Chondrocyte (in vitro differentiated cells): ENCODE measurements around the gene CEACAM7. TPM values are rescaled to one million over a fixed set of nuclear protein-coding genes. Genes with fewer than 3 reads are reported as not detected.

Experiments used
- DNase-seq: peaks from one replicate; pipeline ENCODE4 v3.0.0; 2021; ENCODE audit warnings: mixed read lengths, low spot score
- H3K27ac Mint-ChIP-seq: one replicate; pipeline ENCODE4 v1.8.0; 2021; ENCODE audit warnings: mild to moderate bottlenecking, moderate library complexity, mixed read lengths; ENCODE audit not compliant: unreplicated experiment
- H3K27me3 Mint-ChIP-seq: 2 replicates; pipeline ENCODE4 v1.8.0; 2021; ENCODE audit warnings: low read depth, mixed read lengths
- H3K36me3 Mint-ChIP-seq: 2 replicates; pipeline ENCODE4 v1.8.0; 2021; ENCODE audit warnings: low read depth, mixed read lengths
- H3K4me1 Mint-ChIP-seq: 2 replicates; pipeline ENCODE4 v1.8.0; 2021; ENCODE audit warnings: low read depth, mild to moderate bottlenecking, mixed read lengths
- H3K4me3 Mint-ChIP-seq: one replicate; pipeline ENCODE4 v1.8.0; 2021; ENCODE audit warnings: mild to moderate bottlenecking, moderate library complexity, mixed read lengths; ENCODE audit not compliant: unreplicated experiment
- H3K9me3 Mint-ChIP-seq: 2 replicates; pipeline ENCODE4 v1.8.0; 2021; ENCODE audit warnings: low read depth, mixed read lengths
- CTCF ChIP-seq: fragments of 200-600 bp; sonication (generic); IDR thresholded peaks from 2 replicates; pipeline ENCODE4 v1.5.0; 2021; ENCODE audit warnings: antibody characterized with exemption, mild to moderate bottlenecking, moderate library complexity
- total RNA-seq: library from RNA; stranded (reverse); gene quantifications from 3 replicates; pipeline ENCODE4 v1.2.1, GENCODE V29; 2021

The CEACAM7 gene
- total RNA-seq, 1 donor from 2014 or later: not detected

GRCh38 chr19:41688687-41689086, 617 bp upstream of the CEACAM7 start:
- Mint-ChIP-seq H3K9me3 (peaks cover 18% of the 10 kb centered on the region), H3K4me3 (no peak overlapping the region), H3K36me3 (no peaks in the 10 kb centered on the region), H3K4me1 (no peaks in the 10 kb centered on the region), H3K27ac (no peak overlapping the region), H3K27me3 (peaks cover 5% of the 10 kb centered on the region)
- no peak for TF ChIP-seq CTCF
- DNase-seq: no peak

- Mint-ChIP-seq H3K36me3 (no peaks in the 10 kb centered on the region), H3K4me1 (no peaks in the 10 kb centered on the region), H3K4me3 (no peak overlapping the region), H3K27ac (no peak overlapping the region), H3K9me3 (peaks cover 8% of the 10 kb centered on the region), H3K27me3 (peaks cover 5% of the 10 kb centered on the region)
- TF ChIP-seq CTCF: no peak
- DNase-seq: no peak
Measured at GRCh38 chr19:41687419-41687818, 651 bp downstream of the CEACAM7 start.

- peaks cover 20% of the 10 kb centered on the region for H3K27me3 Mint-ChIP-seq
- H3K4me1 Mint-ChIP-seq: no peaks in the 10 kb centered on the region
- DNase-seq: no peak
- no peak overlapping the region for H3K4me3 Mint-ChIP-seq
- H3K27ac Mint-ChIP-seq: no peak overlapping the region
- no peak for TF ChIP-seq CTCF
- no peaks in the 10 kb centered on the region for H3K36me3 Mint-ChIP-seq
- no peaks in the 10 kb centered on the region for H3K9me3 Mint-ChIP-seq
Measured at GRCh38 chr19:41682437-41682836, 5.6 kb downstream of the CEACAM7 start.

GRCh38 chr19:41671486-41671885, 16.6 kb downstream of the CEACAM7 start:
- H3K27ac Mint-ChIP-seq: no peak overlapping the region
- DNase-seq: no peak
- no peaks in the 10 kb centered on the region for H3K36me3 Mint-ChIP-seq
- H3K4me1 Mint-ChIP-seq: no peaks in the 10 kb centered on the region
- TF ChIP-seq CTCF: no peak
- no peak overlapping the region for H3K4me3 Mint-ChIP-seq
- peaks cover 11% of the 10 kb centered on the region for H3K9me3 Mint-ChIP-seq
- peaks cover 12% of the 10 kb centered on the region for H3K27me3 Mint-ChIP-seq

- Mint-ChIP-seq H3K36me3 (no peaks in the 10 kb centered on the region), H3K27ac (no peak overlapping the region), H3K27me3 (peaks cover 10% of the 10 kb centered on the region), H3K4me1 (no peaks in the 10 kb centered on the region), H3K4me3 (no peak overlapping the region), H3K9me3 (peaks cover 17% of the 10 kb centered on the region)
- TF ChIP-seq CTCF: no peak
- DNase-seq: no peak
Measured at GRCh38 chr19:41670755-41671154, 17.3 kb downstream of the CEACAM7 start.
